A673 (cell line): Measurements from ENCODE around the gene TPM4. TPM values are rescaled to one million over a fixed set of nuclear protein-coding genes. Genes with fewer than 3 reads are reported as not detected.

Experiments
- BruUV-seq: library from RNA; stranded (reverse); fragments of 400-500 nt; replicated peaks from 2 replicates; lab custom pipeline; 2021; lab: Mats Ljungman, UMichigan
- CTCF ChIA-PET: fragments of 300-600 bp; sonication (Branson Sonifier 250); formaldehyde crosslinking; loops from one replicate; lab custom pipeline; 2022; ENCODE audit warnings: antibody characterized with exemption; lab: Charles Lee
- POLR2A ChIA-PET: fragments of 300-600 bp; sonication (Branson Sonifier 250); formaldehyde crosslinking; loops from one replicate; lab custom pipeline; 2022; ENCODE audit warnings: antibody characterized with exemption; ENCODE audit not compliant: low non-redundant PET; lab: Charles Lee
- DNase-seq: peaks from one replicate; pipeline ENCODE4 v3.0.0-alpha.2; 2015; ENCODE audit warnings: low spot score
- H3K27ac ChIP-seq: fragments of 200-600 bp; sonication (generic); 2 replicates; pipeline ENCODE4 v1.5.1; 2016; ENCODE audit warnings: mixed run types, low read depth, mild to moderate bottlenecking, mixed read lengths, antibody characterized with exemption, low read length; ENCODE audit not compliant: poor library complexity, severe bottlenecking
- H3K27me3 ChIP-seq: fragments of 200-600 bp; sonication (generic); replicated peaks from 2 replicates; pipeline ENCODE4 v1.6.1; 2017; ENCODE audit warnings: mixed run types, low read depth, mild to moderate bottlenecking, mixed read lengths, antibody characterized with exemption, low read length; ENCODE audit not compliant: insufficient read depth, poor library complexity
- H3K36me3 ChIP-seq: fragments of 200-600 bp; sonication (generic); 2 replicates; pipeline ENCODE4 v1.6.1; 2016; ENCODE audit warnings: mixed run types, mild to moderate bottlenecking, mixed read lengths, antibody characterized with exemption, low read length; ENCODE audit not compliant: insufficient read depth, poor library complexity, severe bottlenecking
- H3K4me1 ChIP-seq: fragments of 200-600 bp; sonication (generic); 2 replicates; pipeline ENCODE4 v1.6.1; 2017; ENCODE audit warnings: mixed run types, mild to moderate bottlenecking, mixed read lengths, antibody characterized with exemption, low read length; ENCODE audit not compliant: insufficient read depth, poor library complexity, severe bottlenecking
- H3K4me3 ChIP-seq: fragments of 200-600 bp; sonication (generic); 2 replicates; pipeline ENCODE4 v1.5.1; 2016; ENCODE audit warnings: low read depth, mixed run types, mild to moderate bottlenecking, mixed read lengths, low read length; ENCODE audit not compliant: poor library complexity, severe bottlenecking
- H3K9me3 ChIP-seq: fragments of 200-600 bp; sonication (generic); 2 replicates; pipeline ENCODE4 v1.6.1; 2016; ENCODE audit warnings: mixed run types, low read depth, mild to moderate bottlenecking, mixed read lengths, antibody characterized with exemption, low read length; ENCODE audit not compliant: poor library complexity, severe bottlenecking
- EZH2 ChIP-seq: fragments of 200-600 bp; sonication (generic); IDR thresholded peaks from 2 replicates; pipeline ENCODE4 v1.6.1; 2017; ENCODE audit warnings: borderline replicate concordance, low read depth, mild to moderate bottlenecking, mixed read lengths, antibody characterized with exemption, low read length; ENCODE audit not compliant: poor library complexity, severe bottlenecking
- intact Hi-C: fragments of 100-400 bp; cut with micrococcal nuclease; formaldehyde crosslinking; loops from one replicate; pipeline ENCODE4 v1.10.0; 2022; ENCODE audit not compliant: unreplicated experiment
- total RNA-seq: library from RNA; stranded (reverse); gene quantifications from 2 replicates; pipeline ENCODE4 v1.2.3, GENCODE V29; 2021
- TF ChIP-seq, protein P1 (sequence below): fragments of 300-800, 200-600 bp; sonication (generic); conservative IDR thresholded peaks from 2 replicates; pipeline ENCODE4 v1.5.1; 2017; ENCODE audit warnings: low read depth, mild to moderate bottlenecking, antibody characterized with exemption, low read length, moderate library complexity, mixed read lengths

The TPM4 gene
- total RNA-seq, 1 experiment from 2014 or later: 476 TPM

DNA sequence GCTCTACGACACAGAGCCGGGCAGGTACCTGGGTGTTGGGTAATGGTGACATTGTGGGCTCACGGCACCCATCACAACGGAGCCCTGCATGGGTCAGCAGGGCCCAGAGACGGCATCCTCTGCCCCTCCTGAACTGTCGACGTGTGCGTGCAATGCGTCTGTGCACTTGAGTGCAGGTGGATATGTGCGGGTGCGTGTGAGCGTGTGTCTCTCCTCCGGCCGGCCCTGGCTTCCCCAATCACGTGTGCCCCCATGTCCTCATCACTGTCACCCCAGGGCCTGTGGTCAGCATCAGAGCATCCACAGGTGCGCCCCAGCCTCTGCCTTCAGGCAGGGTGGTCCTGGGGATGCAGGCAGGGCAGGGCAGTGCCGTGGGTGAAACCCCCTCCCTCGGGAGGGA lies 37.2 kb upstream of the TPM4 start:
- POLR2A ChIA-PET: no interaction called here
- BruUV-seq: no TSS peak
- CTCF ChIA-PET: no interaction called here

GRCh38 chr19:16039545-16039944 lies 36.8 kb upstream of the TPM4 start:
- no TSS peak for BruUV-seq
- no peaks in the 10 kb centered on the region for H3K9me3 ChIP-seq
- no peaks in the 10 kb centered on the region for H3K36me3 ChIP-seq
- H3K4me3 ChIP-seq: no peak overlapping the region
- no peaks in the 10 kb centered on the region for H3K27me3 ChIP-seq
- TF ChIP-seq, protein P1, sequence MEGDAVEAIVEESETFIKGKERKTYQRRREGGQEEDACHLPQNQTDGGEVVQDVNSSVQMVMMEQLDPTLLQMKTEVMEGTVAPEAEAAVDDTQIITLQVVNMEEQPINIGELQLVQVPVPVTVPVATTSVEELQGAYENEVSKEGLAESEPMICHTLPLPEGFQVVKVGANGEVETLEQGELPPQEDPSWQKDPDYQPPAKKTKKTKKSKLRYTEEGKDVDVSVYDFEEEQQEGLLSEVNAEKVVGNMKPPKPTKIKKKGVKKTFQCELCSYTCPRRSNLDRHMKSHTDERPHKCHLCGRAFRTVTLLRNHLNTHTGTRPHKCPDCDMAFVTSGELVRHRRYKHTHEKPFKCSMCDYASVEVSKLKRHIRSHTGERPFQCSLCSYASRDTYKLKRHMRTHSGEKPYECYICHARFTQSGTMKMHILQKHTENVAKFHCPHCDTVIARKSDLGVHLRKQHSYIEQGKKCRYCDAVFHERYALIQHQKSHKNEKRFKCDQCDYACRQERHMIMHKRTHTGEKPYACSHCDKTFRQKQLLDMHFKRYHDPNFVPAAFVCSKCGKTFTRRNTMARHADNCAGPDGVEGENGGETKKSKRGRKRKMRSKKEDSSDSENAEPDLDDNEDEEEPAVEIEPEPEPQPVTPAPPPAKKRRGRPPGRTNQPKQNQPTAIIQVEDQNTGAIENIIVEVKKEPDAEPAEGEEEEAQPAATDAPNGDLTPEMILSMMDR: no peak
- TF ChIP-seq EZH2: no peak
- POLR2A ChIA-PET: no interaction called here
- CTCF ChIA-PET: no interaction called here
- no peak overlapping the region for H3K27ac ChIP-seq
- intact Hi-C loops: no loop called here
- no peak for DNase-seq
- no peaks in the 10 kb centered on the region for H3K4me1 ChIP-seq

More for the DNA sequence above, 37.2 kb upstream of the TPM4 start:
- no peak overlapping the region for H3K27ac ChIP-seq
- no peaks in the 10 kb centered on the region for H3K27me3 ChIP-seq
- intact Hi-C loops: no loop called here
- TF ChIP-seq EZH2: no peak
- TF ChIP-seq, protein P1: no peak
- no peak for DNase-seq
- H3K4me1 ChIP-seq: no peaks in the 10 kb centered on the region
- no peaks in the 10 kb centered on the region for H3K9me3 ChIP-seq
- H3K36me3 ChIP-seq: no peaks in the 10 kb centered on the region
- no peak overlapping the region for H3K4me3 ChIP-seq

GRCh38 chr19:16040642-16041041 lies 35.7 kb upstream of the TPM4 start:
- no peaks in the 10 kb centered on the region for H3K4me1 ChIP-seq
- ChIA-PET CTCF (interaction anchor here (1.3 to 2.2 kb wide), 2 partner anchors 140 to 342 kb away, joined by 6 to 25 read pairs; no protein-coding TSS in a partner anchor), POLR2A (interaction anchor here (1.2 kb wide), 1 partner anchor 42 kb away, joined by 3 read pairs; no protein-coding TSS in a partner anchor)
- no peaks in the 10 kb centered on the region for H3K9me3 ChIP-seq
- DNase-seq: no peak
- TF ChIP-seq, protein P1: no peak
- TF ChIP-seq EZH2: no peak
- no peak overlapping the region for H3K4me3 ChIP-seq
- no peak overlapping the region for H3K27ac ChIP-seq
- BruUV-seq: no TSS peak
- no peaks in the 10 kb centered on the region for H3K36me3 ChIP-seq
- intact Hi-C loops: loop anchor here (1.0 to 10.0 kb wide), 4 partner anchors 70 to 344 kb away; partner anchors contain the start of gene RAB8A
- H3K27me3 ChIP-seq: no peaks in the 10 kb centered on the region
